Measurements from ENCODE around the gene SLCO1B1.
"Not testable (repeated sequence)": the region's sequence is repeated elsewhere in the genome, so short reads cannot be mapped to it uniquely, and the experiment has no call there.

Gene SLCO1B1

GRCh38 chr12:21130998-21131397 is at the start of gene SLCO1B1:
Gene SLCO1B1, plus strand, starts transcription at chr12:21131194. Its CDS starts 10,381 bp downstream, at chr12:21141575.
- H2AFZ ChIP-seq (ENCODE audit: low read depth, low read length, severe bottlenecking) = no peak within 1 kb of the TSS
- no peaks in the 10 kb centered on the region for H3K36me3 ChIP-seq (ENCODE audit: low read length)
- no peak for TF ChIP-seq CTCF (IDR thresholded peaks at IDR 0.05; ENCODE audit: insufficient read depth, low read length, poor library complexity, severe bottlenecking)
- no peak for TF ChIP-seq EZH2phosphoT487 (conservative IDR thresholded peaks at IDR 0.05; ENCODE audit: low read length)
- H3K27me3 ChIP-seq (ENCODE audit: low read length) = no peaks in the 10 kb centered on the region
- no peaks in the 10 kb centered on the region for H3K9me3 ChIP-seq (ENCODE audit: insufficient read depth, low read length)
- no peaks in the 10 kb centered on the region for H3K9me2 ChIP-seq (replicated peaks; ENCODE audit: insufficient read depth, low read length)
- H3K27ac ChIP-seq (ENCODE audit: low read depth, low read length) = no peak within 1 kb of the TSS
- no peak within 1 kb of the TSS for H3K9ac ChIP-seq (ENCODE audit: low read length)
- no peaks in the 10 kb centered on the region for H3K79me2 ChIP-seq (ENCODE audit: insufficient read depth, low read length)
- no peak within 1 kb of the TSS for H3K4me2 ChIP-seq (ENCODE audit: low read depth, low read length, poor library complexity, severe bottlenecking)
- no peaks in the 10 kb centered on the region for H4K20me1 ChIP-seq (ENCODE audit: low read depth, low read length)
- no peaks in the 10 kb centered on the region for H3F3A ChIP-seq (ENCODE audit: insufficient read depth)
- H3K4me3 ChIP-seq (ENCODE audit: insufficient read depth, low read length, poor library complexity, severe bottlenecking) = no peak within 1 kb of the TSS

DNA sequence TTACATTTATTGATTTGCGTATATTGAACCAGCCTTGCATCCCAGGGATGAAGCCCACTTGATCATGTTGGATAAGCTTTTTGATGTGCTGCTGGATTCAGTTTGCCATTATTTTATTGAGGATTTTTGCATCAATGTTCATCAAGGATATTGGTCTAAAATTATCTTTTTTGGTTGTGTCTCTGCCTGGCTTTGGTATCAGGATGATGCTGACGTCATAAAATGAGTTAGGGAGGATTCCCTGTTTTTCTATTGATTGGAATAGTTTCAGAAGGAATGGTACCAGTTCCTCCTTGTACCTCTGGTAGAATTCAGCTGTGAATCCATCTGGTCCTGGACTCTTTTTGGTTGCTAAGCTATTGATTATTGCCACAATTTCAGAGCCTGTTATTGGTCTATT is 46.2 kb upstream of the SLCO1B1 start:
- H3K9me2 ChIP-seq (replicated peaks; ENCODE audit: insufficient read depth, low read length); H3K4me2 ChIP-seq (ENCODE audit: low read depth, low read length, poor library complexity, severe bottlenecking); H3K4me3 ChIP-seq (ENCODE audit: insufficient read depth, low read length, poor library complexity, severe bottlenecking); H3K36me3 ChIP-seq (ENCODE audit: low read length); H4K20me1 ChIP-seq (ENCODE audit: low read depth, low read length); H3K9me3 ChIP-seq (ENCODE audit: insufficient read depth, low read length); H3K27ac ChIP-seq (ENCODE audit: low read depth, low read length); H3K27me3 ChIP-seq (ENCODE audit: low read length); H3K79me2 ChIP-seq (ENCODE audit: insufficient read depth, low read length); H2AFZ ChIP-seq (ENCODE audit: low read depth, low read length, severe bottlenecking); H3F3A ChIP-seq (ENCODE audit: insufficient read depth); H3K9ac ChIP-seq (ENCODE audit: low read length): not testable (repeated sequence)

DNA sequence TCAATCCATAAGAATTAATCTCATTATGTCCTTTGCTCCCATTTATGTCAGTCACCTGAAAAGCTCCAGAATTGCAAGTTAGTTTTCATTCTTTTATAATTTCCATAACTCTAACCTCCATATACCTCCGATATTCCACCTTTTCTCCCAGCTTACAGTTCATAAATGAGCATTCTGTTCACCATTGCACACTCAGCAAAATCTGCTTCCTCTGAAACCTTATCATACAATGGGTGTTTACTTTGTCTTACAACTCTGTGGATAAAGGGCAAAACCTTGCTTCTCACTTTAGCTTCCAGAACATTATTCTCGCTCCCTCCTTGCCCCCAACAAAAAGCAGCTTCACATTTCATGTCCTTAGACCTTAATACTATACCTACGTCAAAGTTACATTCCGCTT is 19.3 kb upstream of the SLCO1B1 start:
- Histone ChIP-seq H3K9me2 (replicated peaks; ENCODE audit: insufficient read depth, low read length) (no peaks in the 10 kb centered on the region), H3K79me2 (ENCODE audit: insufficient read depth, low read length) (no peaks in the 10 kb centered on the region), H3K9me3 (ENCODE audit: insufficient read depth, low read length) (no peaks in the 10 kb centered on the region), H3K27ac (ENCODE audit: low read depth, low read length) (no peak overlapping the region), H3K4me3 (ENCODE audit: insufficient read depth, low read length, poor library complexity, severe bottlenecking) (no peak overlapping the region), H3K9ac (ENCODE audit: low read length) (no peak overlapping the region), H3K27me3 (ENCODE audit: low read length) (no peaks in the 10 kb centered on the region), H3K36me3 (ENCODE audit: low read length) (no peaks in the 10 kb centered on the region), H3F3A (ENCODE audit: insufficient read depth) (no peaks in the 10 kb centered on the region), H4K20me1 (ENCODE audit: low read depth, low read length) (no peaks in the 10 kb centered on the region), H3K4me2 (ENCODE audit: low read depth, low read length, poor library complexity, severe bottlenecking) (no peak overlapping the region), H2AFZ (ENCODE audit: low read depth, low read length, severe bottlenecking) (no peak overlapping the region)
- TF ChIP-seq EZH2phosphoT487 (conservative IDR thresholded peaks at IDR 0.05; ENCODE audit: low read length) (no peak), CTCF (IDR thresholded peaks at IDR 0.05; ENCODE audit: insufficient read depth, low read length, poor library complexity, severe bottlenecking) (no peak)

DNA sequence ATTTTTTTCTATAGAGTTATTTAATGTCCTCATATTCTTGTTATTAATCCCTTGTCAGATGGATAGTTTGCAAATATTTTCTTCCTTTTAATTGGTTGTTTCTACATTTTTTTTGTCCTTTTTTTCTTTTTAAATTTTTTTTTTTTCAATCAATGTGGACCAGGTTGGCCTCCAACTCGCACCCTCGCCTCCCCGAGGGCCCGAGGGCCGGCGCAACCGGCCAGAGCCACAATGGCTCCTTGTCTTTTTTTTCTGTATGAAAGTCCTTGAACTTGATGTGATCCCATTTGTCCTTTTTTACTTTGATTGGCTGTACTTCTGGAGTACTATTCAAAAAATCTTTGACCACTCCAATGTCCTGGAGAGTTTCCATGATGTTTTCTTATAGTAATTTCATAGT is 17.7 kb upstream of the SLCO1B1 start:
- Histone ChIP-seq H3K79me2 (ENCODE audit: insufficient read depth, low read length) (no peaks in the 10 kb centered on the region), H3K9ac (ENCODE audit: low read length) (no peak overlapping the region), H2AFZ (ENCODE audit: low read depth, low read length, severe bottlenecking) (no peak overlapping the region), H4K20me1 (ENCODE audit: low read depth, low read length) (no peaks in the 10 kb centered on the region), H3K4me2 (ENCODE audit: low read depth, low read length, poor library complexity, severe bottlenecking) (no peak overlapping the region), H3K27me3 (ENCODE audit: low read length) (no peaks in the 10 kb centered on the region), H3K27ac (ENCODE audit: low read depth, low read length) (no peak overlapping the region), H3K36me3 (ENCODE audit: low read length) (no peaks in the 10 kb centered on the region), H3K9me3 (ENCODE audit: insufficient read depth, low read length) (no peaks in the 10 kb centered on the region), H3K4me3 (ENCODE audit: insufficient read depth, low read length, poor library complexity, severe bottlenecking) (no peak overlapping the region), H3K9me2 (replicated peaks; ENCODE audit: insufficient read depth, low read length) (no peaks in the 10 kb centered on the region), H3F3A (ENCODE audit: insufficient read depth) (no peaks in the 10 kb centered on the region)
- no peak for TF ChIP-seq EZH2phosphoT487 (conservative IDR thresholded peaks at IDR 0.05; ENCODE audit: low read length)
- no peak for TF ChIP-seq CTCF (IDR thresholded peaks at IDR 0.05; ENCODE audit: insufficient read depth, low read length, poor library complexity, severe bottlenecking)
